HUES6 (cell line): ENCODE measurements around the gene CHD9.

Experiments
- H3K27ac ChIP-seq: 2 replicates; pipeline ENCODE4 v1.7.0; 2013; ENCODE audit warnings: low read depth, mild to moderate bottlenecking, low read length, inconsistent platforms
- H3K27me3 ChIP-seq: 2 replicates; pipeline ENCODE4 v1.6.1; 2013; ENCODE audit warnings: low read length; ENCODE audit not compliant: control insufficient read depth, insufficient read depth
- H3K36me3 ChIP-seq: 2 replicates; pipeline ENCODE4 v1.6.1; 2013; ENCODE audit warnings: low read length; ENCODE audit not compliant: control insufficient read depth, insufficient read depth
- H3K4me1 ChIP-seq: 2 replicates; pipeline ENCODE4 v1.6.1; 2013; ENCODE audit warnings: low read length; ENCODE audit not compliant: control insufficient read depth, insufficient read depth
- H3K4me3 ChIP-seq: 2 replicates; pipeline ENCODE4 v1.5.1; 2013; ENCODE audit warnings: low read depth, low read length
- H3K9ac ChIP-seq: one replicate; pipeline ENCODE4 v1.6.1; 2013; ENCODE audit warnings: mild to moderate bottlenecking, low read length
- H3K9me3 ChIP-seq: 2 replicates; pipeline ENCODE4 v1.6.1; 2013; ENCODE audit warnings: low read depth, low read length; ENCODE audit not compliant: control insufficient read depth, insufficient read depth

Gene CHD9

GRCh38 chr16:53078247-53078646 lies 23.5 kb downstream of the CHD9 start:
- Histone ChIP-seq H3K27ac (no peak overlapping the region), H3K9me3 (peaks cover 30% of the 10 kb centered on the region), H3K4me3 (no peak overlapping the region), H3K36me3 (peaks cover 5% of the 10 kb centered on the region), H3K27me3 (no peaks in the 10 kb centered on the region), H3K4me1 (peaks cover 35% of the 10 kb centered on the region), H3K9ac (no peak overlapping the region)

- Histone ChIP-seq H3K4me3 (no peak overlapping the region), H3K27me3 (no peaks in the 10 kb centered on the region), H3K9me3 (peaks cover 23% of the 10 kb centered on the region), H3K27ac (no peak overlapping the region), H3K36me3 (peaks cover 5% of the 10 kb centered on the region), H3K4me1 (peaks cover 35% of the 10 kb centered on the region), H3K9ac (no peak overlapping the region)
These were observed 24.1 kb downstream of the CHD9 start for GRCh38 chr16:53078765-53079485.

GRCh38 chr16:53080345-53081031 lies 25.7 kb downstream of the CHD9 start:
- H3K9me3 ChIP-seq: peaks cover 9% of the 10 kb centered on the region
- H3K27ac ChIP-seq: peak overlapping the region; percentile 10; the same call in 1 of the 2 replicates
- H3K9ac ChIP-seq: peak overlapping the region; percentile 4
- 0 out of 2 replicates have a peak overlapping the region, but pooled peaks have one; percentile 8 for H3K4me3 ChIP-seq
- peaks cover 4% of the 10 kb centered on the region for H3K36me3 ChIP-seq
- H3K27me3 ChIP-seq: no peaks in the 10 kb centered on the region
- peaks cover 46% of the 10 kb centered on the region for H3K4me1 ChIP-seq

GRCh38 chr16:53081032-53081424 lies 26.2 kb downstream of the CHD9 start:
- peak overlapping the region; percentile 4 for H3K9ac ChIP-seq
- 0 out of 2 replicates have a peak overlapping the region, but pooled peaks have one; percentile 8 for H3K4me3 ChIP-seq
- H3K27ac ChIP-seq: peak overlapping the region; percentile 10; the same call in 1 of the 2 replicates
- peaks cover 5% of the 10 kb centered on the region; the same call in 1 of the 2 replicates for H3K9me3 ChIP-seq
- H3K27me3 ChIP-seq: no peaks in the 10 kb centered on the region
- H3K4me1 ChIP-seq: peaks cover 52% of the 10 kb centered on the region
- no peaks in the 10 kb centered on the region for H3K36me3 ChIP-seq

- no peaks in the 10 kb centered on the region for H3K36me3 ChIP-seq
- peaks cover 5% of the 10 kb centered on the region; the same call in 1 of the 2 replicates for H3K9me3 ChIP-seq
- H3K4me3 ChIP-seq: no peak overlapping the region
- H3K9ac ChIP-seq: no peak overlapping the region
- H3K4me1 ChIP-seq: peaks cover 59% of the 10 kb centered on the region
- H3K27me3 ChIP-seq: no peaks in the 10 kb centered on the region
- H3K27ac ChIP-seq: no peak overlapping the region
These were observed 27.1 kb downstream of the CHD9 start for GRCh38 chr16:53081686-53082407.

- Histone ChIP-seq H3K9me3 (peaks cover 5% of the 10 kb centered on the region; the same call in 1 of the 2 replicates), H3K4me3 (no peak overlapping the region), H3K27me3 (no peaks in the 10 kb centered on the region), H3K36me3 (no peaks in the 10 kb centered on the region), H3K9ac (peak overlapping the region; percentile 34), H3K4me1 (peaks cover 65% of the 10 kb centered on the region), H3K27ac (no peak overlapping the region)
These were observed 27.7 kb downstream of the CHD9 start for GRCh38 chr16:53082509-53082908.

DNA sequence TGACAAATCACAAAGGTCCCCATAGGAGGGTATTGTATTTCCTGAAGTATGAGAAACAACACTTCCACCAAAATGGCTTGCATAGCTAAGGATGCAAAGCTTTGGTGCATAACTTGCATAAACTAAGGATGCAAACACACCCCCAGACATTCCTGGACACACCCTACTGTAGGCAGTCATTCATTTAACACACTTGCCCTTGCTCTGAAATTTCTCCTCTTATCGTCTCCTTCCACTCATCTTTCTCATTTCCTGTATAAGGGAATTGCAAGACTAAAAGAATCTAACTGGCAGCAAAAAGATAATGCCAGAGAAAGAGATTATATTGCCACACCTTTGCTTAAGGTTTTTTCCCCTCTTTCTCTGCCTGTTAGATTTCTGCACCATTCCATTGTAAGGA lies 28.3 kb downstream of the CHD9 start:
- H3K27me3 ChIP-seq: no peaks in the 10 kb centered on the region
- H3K27ac ChIP-seq: no peak overlapping the region
- H3K4me1 ChIP-seq: peaks cover 65% of the 10 kb centered on the region
- peaks cover 2% of the 10 kb centered on the region; the same call in 1 of the 2 replicates for H3K9me3 ChIP-seq
- H3K36me3 ChIP-seq: no peaks in the 10 kb centered on the region
- no peak overlapping the region for H3K4me3 ChIP-seq
- H3K9ac ChIP-seq: no peak overlapping the region

- Histone ChIP-seq H3K4me3 (no peak overlapping the region), H3K27ac (no peak overlapping the region), H3K9me3 (no peaks in the 10 kb centered on the region), H3K4me1 (peaks cover 63% of the 10 kb centered on the region), H3K36me3 (no peaks in the 10 kb centered on the region), H3K27me3 (no peaks in the 10 kb centered on the region), H3K9ac (no peak overlapping the region)
These were observed 29.4 kb downstream of the CHD9 start for GRCh38 chr16:53084141-53084541.

DNA sequence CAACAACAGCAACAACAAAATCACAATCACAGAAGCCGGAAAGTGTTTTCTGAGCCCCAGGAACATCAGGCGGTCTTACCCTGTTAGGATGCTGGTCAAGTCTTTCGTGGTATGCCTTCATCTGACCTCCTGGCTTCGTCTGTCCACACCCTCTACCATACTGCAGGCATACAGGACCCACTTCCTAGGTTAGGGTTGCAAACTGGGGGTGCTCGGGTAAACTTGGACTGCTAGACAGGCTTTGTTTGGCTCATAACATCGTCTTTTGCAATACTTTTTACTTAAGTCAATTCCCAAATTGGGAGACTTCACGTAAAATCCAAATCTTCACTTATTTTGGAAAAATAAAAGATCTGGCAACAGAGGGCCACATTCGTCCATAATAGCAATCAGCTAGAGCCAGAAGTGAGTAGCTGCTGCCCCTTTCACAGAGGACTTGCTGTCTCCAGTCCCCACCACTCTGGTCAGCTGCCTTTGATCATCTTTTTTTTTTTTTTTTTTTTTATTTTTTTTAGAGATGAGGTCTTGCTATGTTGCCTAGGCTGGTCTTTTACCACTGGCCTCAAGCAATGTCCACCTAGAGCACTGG lies 30.0 kb downstream of the CHD9 start:
- H3K9me3 ChIP-seq: no peaks in the 10 kb centered on the region
- H3K4me3 ChIP-seq: no peak overlapping the region
- no peaks in the 10 kb centered on the region for H3K27me3 ChIP-seq
- peaks cover 62% of the 10 kb centered on the region for H3K4me1 ChIP-seq
- no peaks in the 10 kb centered on the region for H3K36me3 ChIP-seq
- no peak overlapping the region for H3K27ac ChIP-seq
- H3K9ac ChIP-seq: no peak overlapping the region

- Histone ChIP-seq H3K36me3 (no peaks in the 10 kb centered on the region), H3K27me3 (no peaks in the 10 kb centered on the region), H3K9ac (no peak overlapping the region), H3K9me3 (no peaks in the 10 kb centered on the region), H3K4me1 (peaks cover 62% of the 10 kb centered on the region), H3K4me3 (no peak overlapping the region), H3K27ac (peak overlapping the region; percentile 24; the same call in 1 of the 2 replicates)
These were observed 30.6 kb downstream of the CHD9 start for GRCh38 chr16:53085369-53085843.
